GM19468 (cell line): Measurements from ENCODE around the gene EVA1A.

ENCODE experiments used
- ATAC-seq: cut with Tn5 transposase; IDR thresholded peaks from one replicate; pipeline ENCODE4 v1.9.1; 2021; ENCODE audit warnings: mild to moderate bottlenecking, moderate library complexity, moderate number of reproducible peaks; ENCODE audit not compliant: unreplicated experiment; ENCODE audit errors: extremely low read depth

The EVA1A gene

GRCh38 chr2:75564713-75565359 is 4.1 kb upstream of the EVA1A start:
- ATAC-seq = no peak

- no peak for ATAC-seq
These were observed 3.4 kb upstream of the EVA1A start for GRCh38 chr2:75564026-75564688.

GRCh38 chr2:75563591-75563990 is 2.9 kb upstream of the EVA1A start:
- no peak for ATAC-seq

GRCh38 chr2:75562513-75562864 is 1.8 kb upstream of the EVA1A start:
- no peak for ATAC-seq

GRCh38 chr2:75561566-75562512 is 1.1 kb upstream of the EVA1A start:
- ATAC-seq = no peak

GRCh38 chr2:75560022-75560767 is 544 bp downstream of the EVA1A start:
- ATAC-seq = no peak

- no peak for ATAC-seq
These were observed 1.1 kb downstream of the EVA1A start for GRCh38 chr2:75559680-75560021.

- no peak for ATAC-seq
These were observed 1.7 kb downstream of the EVA1A start for GRCh38 chr2:75558786-75559679.

- no peak for ATAC-seq
These were observed 2.6 kb downstream of the EVA1A start for GRCh38 chr2:75558136-75558535.

- ATAC-seq = no peak
These were observed 3.1 kb downstream of the EVA1A start for GRCh38 chr2:75557474-75558133.

- ATAC-seq = no peak
These were observed 3.9 kb downstream of the EVA1A start for GRCh38 chr2:75556679-75557366.

GRCh38 chr2:75555701-75556100 is 5.0 kb downstream of the EVA1A start:
- ATAC-seq = no peak

GRCh38 chr2:75553935-75554531 is 6.7 kb downstream of the EVA1A start:
- no peak for ATAC-seq

- no peak for ATAC-seq
These were observed 8.5 kb downstream of the EVA1A start for GRCh38 chr2:75552222-75552621.

- no peak for ATAC-seq
These were observed 9.3 kb downstream of the EVA1A start for GRCh38 chr2:75551434-75551833.

GRCh38 chr2:75549401-75550253 is 11.1 kb downstream of the EVA1A start:
- ATAC-seq = no peak

GRCh38 chr2:75548036-75548573 is 12.6 kb downstream of the EVA1A start:
- ATAC-seq = no peak
